Right renal pelvis (tissue), 4 donors: ENCODE results near the gene COMMD2. TPM values are rescaled to one million over a fixed set of nuclear protein-coding genes. Genes with fewer than 3 reads are reported as not detected.

Experiments used
- DNase-seq, 4 donors: peaks; one replicate each; pipeline ENCODE4 v3.0.0-alpha.2; 2013; ENCODE audit warnings: low read depth in 4 of 4, low spot score in 3 of 4, missing footprints in 1 of 4
- polyA plus RNA-seq, 4 donors: library from polyadenylated mRNA; unstranded; fragments of 120-200 nt; gene quantifications; one replicate each; pipeline ENCODE4 v1.2.1, GENCODE V29; 2013; ENCODE audit not compliant: insufficient read length in 4 of 4

Gene COMMD2
- 10 to 100 TPM; 55.9 to 75.3 (median 68.3) TPM for polyA plus RNA-seq

GRCh38 chr3:149752051-149752787 lies at the start of gene COMMD2:
Gene COMMD2 (minus strand): TSS chr3:149752489. CDS start chr3:149752444, 45 bp downstream.
- peak; percentile 70 to 78 (median 74) for DNase-seq

DNA sequence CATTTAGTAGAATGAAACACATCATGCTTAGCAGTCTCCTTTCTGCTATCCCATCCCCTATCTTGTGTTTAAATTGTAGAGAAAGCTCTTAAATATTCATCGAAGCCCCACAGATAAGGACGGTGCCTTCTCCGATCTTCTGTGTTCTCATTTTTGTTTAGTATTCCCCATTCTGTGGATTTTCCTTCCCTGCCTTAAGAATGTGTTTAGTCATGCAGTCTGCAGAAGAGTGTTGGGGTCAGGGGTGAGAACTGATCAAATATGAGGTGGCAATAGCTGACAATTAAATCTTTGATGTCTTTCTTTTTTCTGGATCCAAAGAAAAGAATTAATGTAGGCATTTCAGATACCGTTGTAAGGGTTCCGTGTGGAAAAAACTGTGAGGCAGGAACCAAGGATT lies 49.4 kb upstream of the COMMD2 start:
- no peak for DNase-seq

DNA sequence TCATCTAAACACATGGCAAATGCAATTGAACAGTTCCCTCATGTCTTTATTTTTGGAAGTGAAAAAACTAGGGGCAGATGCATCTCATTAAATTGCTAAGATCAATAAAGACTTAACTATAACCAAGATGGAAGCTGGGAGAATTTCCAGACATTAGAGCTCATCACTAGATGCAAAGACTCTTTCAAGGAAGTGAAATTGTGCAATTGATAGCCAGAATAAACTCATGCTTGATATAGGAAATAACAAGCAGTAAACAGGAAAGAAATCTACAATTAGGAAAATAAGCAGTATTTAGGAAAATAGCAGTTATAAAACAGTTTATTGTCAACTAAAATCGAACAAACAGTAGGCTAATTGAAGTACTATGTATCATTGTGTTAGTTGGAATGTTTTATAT lies 48.9 kb upstream of the COMMD2 start:
- DNase-seq = no peak

GRCh38 chr3:149800693-149801092 lies 48.4 kb upstream of the COMMD2 start:
- no peak for DNase-seq

GRCh38 chr3:149796026-149796425 lies 43.7 kb upstream of the COMMD2 start:
- no peak for DNase-seq

DNA sequence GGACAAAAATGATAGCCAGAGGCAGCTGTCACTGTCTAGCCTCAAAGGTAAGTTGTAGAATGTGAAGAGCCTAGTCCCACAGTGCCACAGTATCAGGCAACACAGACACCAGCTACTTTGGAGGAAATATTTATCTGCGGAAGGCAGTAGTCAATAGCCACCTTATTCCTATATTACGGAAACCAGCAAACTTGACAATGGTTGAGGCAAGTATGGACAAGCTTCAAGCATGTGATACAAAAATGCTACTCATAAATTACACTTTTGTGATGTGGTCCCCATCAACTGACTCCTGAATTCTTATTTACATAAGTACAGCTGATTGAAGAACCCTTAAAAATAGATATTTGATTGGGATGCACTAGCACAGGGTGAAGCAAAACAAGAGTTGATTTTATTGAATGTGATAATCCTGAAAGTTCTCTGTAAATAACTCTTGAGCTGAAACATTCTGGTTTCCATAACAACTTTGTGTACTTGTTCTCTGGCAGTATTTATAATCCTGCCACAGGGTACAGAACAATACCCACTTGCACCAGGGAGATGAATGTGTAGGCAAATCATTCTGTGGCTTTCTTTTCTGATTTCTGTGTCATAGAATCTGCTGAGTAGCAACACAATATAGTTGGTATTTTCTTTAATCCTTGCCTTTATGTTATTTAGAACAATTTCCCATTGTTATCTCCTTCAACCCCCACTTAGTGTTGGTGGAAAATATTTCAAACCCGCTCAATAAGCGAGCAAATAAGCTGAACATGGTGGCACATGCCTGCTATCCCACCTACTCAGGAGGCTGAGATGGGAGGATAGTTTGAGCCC lies 40.4 kb upstream of the COMMD2 start, which contains the start of gene ANKUB1:
ANKUB1 (minus strand) TSS at position 103 of the 819 bp plus-strand sequence. CDS start 188 bp downstream, outside the sequence.
- no peak for DNase-seq

GRCh38 chr3:149790698-149791097 lies 38.4 kb upstream of the COMMD2 start:
- no peak for DNase-seq

- DNase-seq = no peak
Observed at GRCh38 chr3:149790268-149790667, 38.0 kb upstream of the COMMD2 start.

- no peak for DNase-seq
Observed at GRCh38 chr3:149784064-149784704, 31.9 kb upstream of the COMMD2 start.

GRCh38 chr3:149783576-149783975 lies 31.3 kb upstream of the COMMD2 start:
- no peak for DNase-seq

GRCh38 chr3:149781741-149782140 lies 29.5 kb upstream of the COMMD2 start:
- no peak for DNase-seq

- no peak for DNase-seq
Observed at GRCh38 chr3:149781211-149781610, 28.9 kb upstream of the COMMD2 start.

- DNase-seq = no peak
Observed at GRCh38 chr3:149777414-149778214, 25.3 kb upstream of the COMMD2 start.

GRCh38 chr3:149776170-149776569 lies 23.9 kb upstream of the COMMD2 start:
- no peak for DNase-seq

DNA sequence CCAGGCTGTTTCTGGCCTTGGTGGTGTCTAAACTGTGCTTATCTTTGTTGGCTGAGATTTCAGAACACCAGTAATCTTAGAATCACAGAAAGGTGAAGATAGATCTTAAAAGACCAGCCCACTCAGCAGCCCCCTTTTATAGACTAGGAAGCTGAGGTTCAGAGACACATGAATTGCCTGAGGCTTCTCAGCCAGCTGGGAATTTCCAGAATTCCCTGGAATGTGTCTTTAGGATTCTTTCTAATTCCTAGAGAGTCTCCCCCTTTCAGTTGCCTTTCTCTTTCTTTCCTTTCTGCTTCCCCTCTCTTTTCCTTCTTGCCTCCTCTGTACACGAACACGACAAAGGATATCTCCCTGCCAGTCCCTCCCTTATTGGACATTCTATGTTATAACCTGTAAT lies 20.6 kb upstream of the COMMD2 start:
- DNase-seq = no peak

DNA sequence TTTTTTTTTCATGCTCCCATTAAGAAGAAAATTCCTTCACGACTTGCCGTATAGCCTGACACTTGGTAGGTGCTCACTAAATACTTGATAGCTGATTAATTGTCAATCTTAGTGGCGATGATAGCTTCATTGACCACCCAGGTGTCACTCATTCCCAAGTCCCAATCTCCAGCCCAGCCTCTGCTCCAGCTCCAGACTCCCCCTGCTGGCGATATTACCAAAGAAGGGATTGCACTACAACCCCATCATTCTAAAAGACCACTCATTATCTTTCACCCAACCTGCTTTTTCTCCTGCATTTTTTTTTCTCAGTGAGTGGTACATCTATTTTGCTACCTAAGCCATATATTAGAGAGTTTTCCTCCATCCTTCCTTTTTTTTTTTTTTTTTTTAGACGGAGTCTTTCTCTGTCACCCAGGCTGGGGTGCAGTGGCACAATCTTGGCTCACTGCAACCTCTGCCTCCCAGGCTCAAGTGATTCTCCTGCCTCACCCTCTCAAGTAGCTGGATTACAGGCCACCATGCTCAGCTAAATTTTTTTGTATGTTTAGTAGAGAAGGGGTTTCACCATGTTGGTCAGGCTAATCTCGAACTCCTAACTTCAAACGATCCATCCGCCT lies 19.5 kb upstream of the COMMD2 start:
- DNase-seq = peak; percentile 8 to 30 (median 16)

- no peak for DNase-seq
Observed at GRCh38 chr3:149770246-149770645, 18.0 kb upstream of the COMMD2 start.

DNA sequence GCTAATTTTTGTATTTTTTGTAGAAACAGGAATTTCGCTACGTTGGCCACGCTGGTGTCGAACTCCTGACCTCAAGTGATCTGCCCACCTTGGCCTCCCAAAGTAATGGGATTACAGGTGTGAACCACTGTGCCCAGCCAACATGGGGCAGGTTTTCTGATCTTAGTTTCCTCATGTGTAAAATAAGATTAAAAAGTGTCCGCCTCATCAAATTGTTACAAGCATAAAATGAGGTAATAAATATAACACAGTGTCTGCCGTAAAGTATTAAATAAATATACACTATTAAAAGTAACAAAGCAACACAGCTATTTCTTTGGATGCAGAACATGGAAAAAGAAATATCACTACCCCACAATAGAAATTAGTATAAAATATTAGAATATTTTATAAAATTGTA lies 16.4 kb upstream of the COMMD2 start:
- DNase-seq = no peak

GRCh38 chr3:149767720-149768119 lies 15.4 kb upstream of the COMMD2 start:
- DNase-seq = no peak
